Measurements from ENCODE around the gene KCNJ15. TPM values are rescaled to one million over a fixed set of nuclear protein-coding genes. Genes with fewer than 3 reads are reported as not detected.

Gene KCNJ15
- total RNA-seq, 1 donor from 2014 or later = not detected

- no peaks in the 10 kb centered on the region for H3K4me1 Mint-ChIP-seq (ENCODE audit: low read depth, unreplicated experiment)
- H3K27ac Mint-ChIP-seq (ENCODE audit: unreplicated experiment) = no peak overlapping the region
- H3K4me3 Mint-ChIP-seq (ENCODE audit: unreplicated experiment) = no peak overlapping the region
- TF ChIP-seq, protein P1, sequence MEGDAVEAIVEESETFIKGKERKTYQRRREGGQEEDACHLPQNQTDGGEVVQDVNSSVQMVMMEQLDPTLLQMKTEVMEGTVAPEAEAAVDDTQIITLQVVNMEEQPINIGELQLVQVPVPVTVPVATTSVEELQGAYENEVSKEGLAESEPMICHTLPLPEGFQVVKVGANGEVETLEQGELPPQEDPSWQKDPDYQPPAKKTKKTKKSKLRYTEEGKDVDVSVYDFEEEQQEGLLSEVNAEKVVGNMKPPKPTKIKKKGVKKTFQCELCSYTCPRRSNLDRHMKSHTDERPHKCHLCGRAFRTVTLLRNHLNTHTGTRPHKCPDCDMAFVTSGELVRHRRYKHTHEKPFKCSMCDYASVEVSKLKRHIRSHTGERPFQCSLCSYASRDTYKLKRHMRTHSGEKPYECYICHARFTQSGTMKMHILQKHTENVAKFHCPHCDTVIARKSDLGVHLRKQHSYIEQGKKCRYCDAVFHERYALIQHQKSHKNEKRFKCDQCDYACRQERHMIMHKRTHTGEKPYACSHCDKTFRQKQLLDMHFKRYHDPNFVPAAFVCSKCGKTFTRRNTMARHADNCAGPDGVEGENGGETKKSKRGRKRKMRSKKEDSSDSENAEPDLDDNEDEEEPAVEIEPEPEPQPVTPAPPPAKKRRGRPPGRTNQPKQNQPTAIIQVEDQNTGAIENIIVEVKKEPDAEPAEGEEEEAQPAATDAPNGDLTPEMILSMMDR (IDR thresholded peaks at IDR 0.05; ENCODE audit: partially characterized antibody, unreplicated experiment) = no peak
- H3K36me3 Mint-ChIP-seq (ENCODE audit: unreplicated experiment) = no peaks in the 10 kb centered on the region
- H3K27me3 Mint-ChIP-seq (ENCODE audit: unreplicated experiment) = no peaks in the 10 kb centered on the region
- no peak for DNase-seq
- H3K9me3 Mint-ChIP-seq (ENCODE audit: unreplicated experiment) = peaks cover 2% of the 10 kb centered on the region
Measured at GRCh38 chr21:38340131-38340530, 83.3 kb downstream of the KCNJ15 start.

- no peaks in the 10 kb centered on the region for H3K4me1 Mint-ChIP-seq (ENCODE audit: low read depth, unreplicated experiment)
- no peaks in the 10 kb centered on the region for H3K27me3 Mint-ChIP-seq (ENCODE audit: unreplicated experiment)
- peaks cover 5% of the 10 kb centered on the region for H3K36me3 Mint-ChIP-seq (ENCODE audit: unreplicated experiment)
- H3K4me3 Mint-ChIP-seq (ENCODE audit: unreplicated experiment) = no peak overlapping the region
- H3K27ac Mint-ChIP-seq (ENCODE audit: unreplicated experiment) = no peak overlapping the region
- peaks cover 2% of the 10 kb centered on the region for H3K9me3 Mint-ChIP-seq (ENCODE audit: unreplicated experiment)
- TF ChIP-seq, protein P1 (IDR thresholded peaks at IDR 0.05; ENCODE audit: partially characterized antibody, unreplicated experiment) = no peak
- no peak for DNase-seq
Measured at GRCh38 chr21:38341546-38342012, 84.8 kb downstream of the KCNJ15 start.

DNA sequence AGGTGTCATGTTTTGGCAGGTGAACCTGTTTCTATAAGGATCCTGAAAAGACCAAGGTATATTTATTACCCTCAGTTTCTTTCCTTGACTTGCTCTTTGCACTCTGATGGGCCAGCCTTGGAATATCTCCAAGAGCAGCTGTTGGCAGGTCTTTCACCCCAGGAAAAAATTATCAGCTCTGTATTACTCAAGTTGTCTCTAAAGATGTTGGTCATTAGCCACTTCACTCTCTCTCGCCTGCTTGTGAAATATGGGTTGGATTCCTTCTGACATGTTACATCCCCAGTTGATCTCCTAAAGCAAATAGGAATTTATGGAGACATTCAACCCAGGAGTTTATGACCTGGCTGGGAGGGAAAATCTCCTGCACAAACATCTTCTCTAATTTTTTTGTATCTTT lies 85.9 kb downstream of the KCNJ15 start:
- no peak overlapping the region for H3K4me3 Mint-ChIP-seq (ENCODE audit: unreplicated experiment)
- H3K36me3 Mint-ChIP-seq (ENCODE audit: unreplicated experiment) = peaks cover 5% of the 10 kb centered on the region
- H3K9me3 Mint-ChIP-seq (ENCODE audit: unreplicated experiment) = peaks cover 2% of the 10 kb centered on the region
- no peak overlapping the region for H3K27ac Mint-ChIP-seq (ENCODE audit: unreplicated experiment)
- DNase-seq = no peak
- H3K4me1 Mint-ChIP-seq (ENCODE audit: low read depth, unreplicated experiment) = no peaks in the 10 kb centered on the region
- peaks cover 2% of the 10 kb centered on the region for H3K27me3 Mint-ChIP-seq (ENCODE audit: unreplicated experiment)
- TF ChIP-seq, protein P1 (IDR thresholded peaks at IDR 0.05; ENCODE audit: partially characterized antibody, unreplicated experiment) = no peak

GRCh38 chr21:38343691-38344090 lies 86.9 kb downstream of the KCNJ15 start:
- Mint-ChIP-seq H3K27me3 (ENCODE audit: unreplicated experiment) (peaks cover 2% of the 10 kb centered on the region), H3K36me3 (ENCODE audit: unreplicated experiment) (peaks cover 5% of the 10 kb centered on the region), H3K9me3 (ENCODE audit: unreplicated experiment) (peaks cover 2% of the 10 kb centered on the region), H3K4me1 (ENCODE audit: low read depth, unreplicated experiment) (no peaks in the 10 kb centered on the region), H3K4me3 (ENCODE audit: unreplicated experiment) (no peak overlapping the region), H3K27ac (ENCODE audit: unreplicated experiment) (no peak overlapping the region)
- no peak for DNase-seq
- TF ChIP-seq, protein P1 (IDR thresholded peaks at IDR 0.05; ENCODE audit: partially characterized antibody, unreplicated experiment) = no peak

DNA sequence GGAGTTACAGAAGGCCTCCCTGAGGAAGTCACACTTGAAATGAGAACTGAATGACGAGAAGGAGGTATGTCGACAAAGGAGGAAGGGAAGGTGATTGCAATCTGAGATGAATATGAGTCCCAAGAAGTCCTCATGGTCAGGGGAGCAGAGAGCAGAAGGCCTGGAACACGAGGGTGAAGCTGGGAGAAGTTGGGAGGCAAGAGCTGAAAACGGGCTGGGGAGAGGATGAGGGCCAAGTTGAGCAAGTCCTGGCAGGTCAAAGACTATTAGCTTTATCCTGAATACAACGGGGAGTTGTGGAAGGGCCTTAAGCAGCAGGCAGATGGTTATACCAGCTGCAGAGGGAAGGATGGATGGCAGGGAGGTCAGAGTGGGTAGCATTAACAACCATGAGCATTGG lies 89.5 kb downstream of the KCNJ15 start:
- TF ChIP-seq, protein P1 (IDR thresholded peaks at IDR 0.05; ENCODE audit: partially characterized antibody, unreplicated experiment) = no peak
- H3K27me3 Mint-ChIP-seq (ENCODE audit: unreplicated experiment) = peaks cover 5% of the 10 kb centered on the region
- H3K36me3 Mint-ChIP-seq (ENCODE audit: unreplicated experiment) = peaks cover 5% of the 10 kb centered on the region
- peaks cover 2% of the 10 kb centered on the region for H3K9me3 Mint-ChIP-seq (ENCODE audit: unreplicated experiment)
- H3K4me1 Mint-ChIP-seq (ENCODE audit: low read depth, unreplicated experiment) = peaks cover 5% of the 10 kb centered on the region
- no peak for DNase-seq
- H3K27ac Mint-ChIP-seq (ENCODE audit: unreplicated experiment) = no peak overlapping the region
- H3K4me3 Mint-ChIP-seq (ENCODE audit: unreplicated experiment) = no peak overlapping the region
